GM18868 (cell line): ENCODE data around the gene ACBD6.
A peak's percentile ranks its signal among the peaks of the same experiment; 100 is the strongest.

Source experiments
- ATAC-seq: cut with Tn5 transposase; IDR thresholded peaks from one replicate; pipeline ENCODE4 v1.9.1; 2021; ENCODE audit warnings: mild to moderate bottlenecking, moderate library complexity; ENCODE audit not compliant: unreplicated experiment

Gene ACBD6

DNA sequence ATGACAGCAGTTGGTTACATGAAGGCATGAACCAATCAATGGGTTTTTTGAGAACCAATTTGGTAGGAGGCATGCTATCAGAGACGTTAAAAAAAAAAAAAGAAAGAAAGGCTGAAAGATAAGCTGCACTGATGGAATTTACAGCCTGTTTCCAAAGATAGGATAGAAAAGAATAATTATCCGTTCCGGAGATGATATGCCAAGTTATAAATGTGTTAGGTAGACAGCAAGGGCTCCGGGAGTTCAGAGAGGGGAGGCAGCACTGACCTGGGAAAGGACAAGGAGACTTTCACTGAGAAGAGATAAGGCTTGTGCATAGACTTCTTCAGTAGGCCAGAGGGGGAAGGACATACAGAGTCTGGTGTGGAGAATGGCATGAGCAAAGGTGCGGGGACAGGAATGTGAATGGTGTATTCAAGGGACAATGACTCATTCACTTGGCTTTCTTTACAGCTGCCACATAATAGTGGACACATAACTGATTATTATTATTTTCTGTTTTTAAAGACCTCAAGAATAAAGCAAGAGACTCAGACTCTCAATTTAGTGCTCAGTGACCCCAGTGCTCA lies 24.8 kb upstream of the ACBD6 start:
- no peak for ATAC-seq

DNA sequence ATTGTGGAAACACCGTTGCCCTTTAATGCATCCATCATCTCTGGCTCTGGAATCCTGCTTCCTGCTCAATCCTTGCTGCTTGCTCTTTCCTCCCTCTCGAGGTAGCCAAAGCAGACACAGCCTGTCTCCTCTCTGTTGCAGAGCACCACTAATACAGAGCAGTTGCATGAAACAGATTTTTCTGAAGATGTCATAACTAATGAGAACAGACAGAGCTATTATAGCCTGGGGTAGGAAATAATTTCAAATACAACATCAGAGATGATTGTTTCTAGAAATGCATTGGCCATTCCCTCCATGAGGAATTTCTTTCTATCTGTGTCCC lies 23.3 kb upstream of the ACBD6 start:
- no peak for ATAC-seq

DNA sequence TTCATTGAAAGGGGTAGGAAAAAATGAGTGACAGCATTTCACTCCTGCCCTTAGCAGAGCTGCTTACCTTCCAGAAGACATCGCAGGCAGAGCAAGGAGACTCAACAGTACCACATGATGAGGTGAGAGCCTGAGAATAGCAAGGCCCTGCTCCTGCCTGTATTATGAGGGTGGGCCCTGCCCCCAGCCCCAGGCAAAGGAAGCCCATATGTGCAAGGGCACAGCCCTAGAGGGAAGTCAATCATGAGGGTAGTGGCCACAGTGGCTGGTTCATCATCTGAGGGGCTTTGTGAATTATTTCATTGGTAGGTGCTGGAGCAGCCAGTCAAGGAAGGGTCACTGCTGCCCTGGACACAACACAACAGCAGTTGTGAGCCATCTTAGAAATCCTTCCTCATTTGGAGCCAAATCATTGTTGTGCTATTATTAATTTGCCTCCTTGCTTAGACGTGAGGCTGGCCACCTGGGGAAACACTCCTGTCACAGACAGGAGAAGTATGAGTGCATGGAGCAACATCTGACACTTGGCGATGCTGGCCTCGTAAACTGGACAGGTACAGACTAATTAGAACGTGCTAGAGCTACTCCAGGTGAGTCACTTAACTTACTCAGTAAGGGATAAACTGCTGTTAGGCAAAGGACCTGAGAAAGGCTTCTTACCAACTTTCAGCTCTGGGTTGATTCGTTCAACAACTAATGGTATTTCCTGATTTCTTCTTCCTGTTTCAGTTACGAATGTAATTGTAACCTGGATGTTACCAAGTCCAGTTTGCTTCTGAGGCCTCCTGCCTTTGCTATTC lies 22.7 kb upstream of the ACBD6 start:
- no peak for ATAC-seq

DNA sequence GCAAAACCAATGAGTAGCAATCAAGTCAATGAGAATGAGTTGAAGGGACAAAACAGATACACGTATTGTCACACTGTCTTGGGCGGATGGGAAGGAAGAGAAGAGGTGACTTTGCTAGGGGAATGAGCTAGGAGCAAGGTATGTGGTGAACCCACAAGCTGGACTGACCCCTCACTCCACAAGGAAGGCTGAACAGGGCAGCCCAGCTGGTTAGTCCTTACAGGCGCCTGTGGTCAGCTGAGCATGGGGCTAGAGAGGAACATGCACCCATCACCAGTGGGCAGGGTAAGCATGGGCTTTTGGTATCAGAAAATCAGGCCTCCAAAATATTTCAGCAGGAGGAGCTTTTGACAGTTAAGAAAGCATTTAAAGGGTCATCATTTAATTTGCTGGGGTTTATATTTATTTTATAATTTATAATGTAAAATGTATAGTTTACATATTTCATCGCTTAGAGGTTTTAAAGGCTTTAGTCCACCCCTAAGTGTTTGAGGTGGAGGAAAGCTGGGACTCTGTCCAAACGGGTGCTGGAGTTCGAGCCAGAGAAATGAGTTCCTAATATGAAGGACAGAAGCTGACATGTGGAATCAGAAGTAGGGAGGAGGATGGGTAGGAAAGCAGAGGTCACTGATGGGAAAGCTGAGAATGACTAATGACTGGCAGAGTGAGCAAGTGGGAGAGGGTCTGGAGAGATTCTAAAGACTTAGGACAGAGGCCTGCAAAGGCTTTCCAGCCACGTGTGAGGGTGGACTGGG lies 22.0 kb upstream of the ACBD6 start:
- no peak for ATAC-seq

DNA sequence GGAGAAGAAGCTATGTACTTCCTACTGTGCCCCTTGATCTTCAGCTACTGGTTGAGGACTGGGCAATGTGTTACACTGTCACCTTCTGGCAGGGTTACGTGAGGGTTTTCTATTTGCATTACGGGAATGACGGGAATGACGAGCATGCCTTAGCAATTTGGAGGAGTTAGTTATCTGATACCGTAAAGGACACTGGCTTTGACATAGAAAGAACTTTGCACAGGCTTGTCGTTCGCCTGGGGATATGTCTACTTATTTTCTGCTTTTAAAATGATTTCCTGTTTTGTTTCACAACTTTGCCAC lies 19.8 kb upstream of the ACBD6 start:
- no peak for ATAC-seq

DNA sequence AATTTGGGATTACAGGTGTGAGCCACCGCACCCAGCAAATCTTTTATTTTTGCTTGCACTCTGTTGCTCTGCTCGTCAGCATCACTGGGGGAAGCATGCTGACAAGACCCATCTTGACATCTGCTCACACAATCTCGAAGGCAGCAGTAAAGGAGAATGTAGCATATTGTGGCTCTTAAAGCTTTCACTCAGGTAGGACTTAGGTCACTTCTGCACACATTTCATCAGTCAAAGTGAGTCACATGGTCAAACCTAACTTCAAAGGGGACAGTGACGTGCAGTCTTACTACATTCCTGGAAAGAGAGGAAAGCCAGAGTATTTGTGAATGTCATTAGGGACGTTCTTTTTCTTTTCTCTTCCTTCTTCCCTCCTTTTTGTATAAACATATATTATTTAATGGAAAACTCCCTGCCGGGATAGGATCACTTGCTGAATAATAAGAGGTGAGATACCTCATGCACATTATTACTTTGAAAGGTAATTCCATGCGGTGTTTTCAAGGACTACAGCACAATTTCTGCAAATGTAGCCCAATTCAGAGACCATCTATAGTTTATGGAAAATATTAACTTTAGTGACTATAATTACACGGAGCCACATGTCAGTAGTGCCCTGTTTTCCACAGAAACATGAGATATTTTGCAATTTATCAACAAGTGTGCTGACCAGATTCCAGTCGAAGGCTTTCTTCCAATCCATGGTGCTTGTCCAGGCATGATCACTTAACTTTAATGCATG lies 19.3 kb upstream of the ACBD6 start:
- ATAC-seq, result no peak

DNA sequence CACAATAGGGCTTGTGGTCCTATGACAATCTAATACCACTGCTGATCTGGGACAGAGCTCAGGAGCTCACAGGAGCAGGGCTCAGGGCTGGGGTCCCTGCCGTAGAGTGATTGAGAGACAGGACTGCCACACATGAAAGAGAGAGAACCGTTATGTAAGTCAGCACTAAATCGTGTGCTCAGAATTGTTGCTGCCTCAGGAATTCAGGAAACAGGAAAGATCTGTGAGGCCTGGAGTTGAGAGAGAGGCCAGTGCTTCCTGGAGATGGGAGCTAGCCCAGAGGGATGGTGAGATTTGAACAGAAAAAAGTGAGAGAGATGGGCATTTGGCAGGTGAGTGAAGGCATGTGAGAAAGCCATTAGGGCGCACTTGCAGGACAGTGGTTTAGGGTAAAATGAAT lies 17.5 kb upstream of the ACBD6 start:
- no peak for ATAC-seq

DNA sequence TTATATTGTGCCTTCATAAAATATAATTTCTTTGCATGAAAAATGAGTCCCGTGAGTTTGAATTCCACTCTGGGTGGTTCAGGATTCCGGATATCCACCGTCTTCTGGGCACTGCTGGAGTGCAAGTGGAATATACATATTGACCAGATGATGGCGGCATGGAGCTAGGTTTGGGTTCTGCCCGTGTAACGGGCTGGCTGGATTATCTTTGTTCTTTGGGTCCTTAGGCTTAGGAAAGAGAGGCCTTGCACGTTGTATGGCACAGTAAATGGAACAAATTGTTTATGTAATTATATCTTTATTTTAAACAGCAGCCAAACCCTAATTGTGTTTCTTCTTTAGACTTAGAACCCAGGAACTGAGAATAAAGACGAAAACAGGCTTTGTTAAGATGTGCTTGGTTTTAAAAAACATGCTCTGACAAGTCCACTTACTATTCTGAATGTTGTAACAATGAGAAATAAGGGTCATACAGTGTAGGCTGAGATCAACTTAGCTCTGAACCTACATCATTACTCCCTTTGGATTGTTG lies 13.5 kb upstream of the ACBD6 start:
- peak; percentile 91 for ATAC-seq

DNA sequence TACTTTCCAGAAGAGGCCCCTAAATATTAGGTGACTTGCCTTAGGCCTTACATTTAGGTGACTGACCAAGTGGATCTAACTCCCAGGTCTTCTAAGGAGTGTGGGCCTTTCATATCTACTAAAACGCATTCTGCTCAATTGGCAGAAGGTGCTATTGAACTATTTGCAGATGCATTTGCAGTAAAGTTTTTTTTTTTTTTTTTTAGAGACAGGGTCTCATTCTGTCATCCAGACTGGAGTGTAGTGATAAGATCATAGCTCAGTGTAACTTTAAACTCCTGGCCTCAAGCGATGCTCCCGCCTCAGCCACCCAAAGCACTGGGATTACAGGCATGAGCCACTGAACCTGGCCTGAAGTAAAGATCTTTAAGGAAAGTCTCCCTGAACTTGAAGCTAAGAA lies 13.0 kb upstream of the ACBD6 start:
- ATAC-seq, result no peak

DNA sequence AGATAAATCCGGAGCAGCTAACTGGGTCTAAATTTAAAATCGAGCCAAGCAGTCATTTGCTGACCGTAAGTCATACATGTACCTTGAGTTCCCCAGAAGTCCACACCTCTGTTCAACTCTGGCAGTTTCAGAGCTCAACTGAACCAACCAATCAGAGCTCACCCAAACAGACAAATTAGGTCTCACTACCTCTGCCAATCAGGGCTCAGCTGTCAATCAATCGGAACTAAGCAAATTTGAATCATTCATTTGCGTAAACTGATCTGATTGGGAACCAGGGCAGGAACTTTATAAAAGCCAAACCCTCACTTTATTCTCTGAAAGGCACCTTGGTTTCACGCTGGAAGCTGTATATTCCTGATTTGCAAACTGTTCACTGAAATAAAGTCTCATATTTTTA lies 11.2 kb upstream of the ACBD6 start:
- no peak for ATAC-seq

DNA sequence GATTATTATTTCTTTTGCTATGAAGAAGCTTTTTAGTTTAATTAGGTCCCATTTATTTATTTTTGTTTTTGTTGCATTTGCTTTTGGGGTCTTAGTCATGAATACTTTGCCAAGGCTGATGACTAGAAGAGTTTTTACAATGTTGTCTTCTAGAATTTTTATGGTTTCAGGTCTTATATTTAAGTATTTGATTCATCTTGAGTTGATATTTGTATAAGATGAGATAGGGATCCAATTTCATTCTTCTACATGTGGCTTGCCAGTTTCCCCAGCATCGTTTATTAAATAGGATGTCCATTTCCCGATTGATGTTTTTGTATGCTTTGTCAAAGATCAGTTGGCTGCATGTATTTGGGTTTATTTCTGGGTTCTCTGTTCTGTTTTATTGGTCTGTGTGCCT lies 8.5 kb upstream of the ACBD6 start:
- ATAC-seq, result no peak

DNA sequence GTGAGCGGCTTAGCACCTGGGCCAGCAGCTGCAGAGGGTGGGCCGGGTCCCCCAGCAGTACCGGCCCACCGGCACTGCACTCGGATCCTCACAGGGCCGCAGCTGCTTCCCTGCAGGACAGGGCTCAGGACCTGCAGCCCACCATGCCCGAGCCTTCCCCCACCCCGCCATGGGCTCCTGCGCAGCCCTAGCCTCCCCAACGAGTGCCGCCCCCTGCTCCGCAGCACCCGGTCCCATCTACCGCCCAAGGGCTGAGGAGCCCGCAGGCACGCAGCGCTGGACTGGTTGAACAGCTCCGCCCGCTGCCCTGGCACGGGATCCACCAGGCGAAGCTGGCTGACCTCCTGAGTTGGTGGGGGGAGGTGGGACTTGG lies 6.3 kb upstream of the ACBD6 start:
- ATAC-seq, result no peak

DNA sequence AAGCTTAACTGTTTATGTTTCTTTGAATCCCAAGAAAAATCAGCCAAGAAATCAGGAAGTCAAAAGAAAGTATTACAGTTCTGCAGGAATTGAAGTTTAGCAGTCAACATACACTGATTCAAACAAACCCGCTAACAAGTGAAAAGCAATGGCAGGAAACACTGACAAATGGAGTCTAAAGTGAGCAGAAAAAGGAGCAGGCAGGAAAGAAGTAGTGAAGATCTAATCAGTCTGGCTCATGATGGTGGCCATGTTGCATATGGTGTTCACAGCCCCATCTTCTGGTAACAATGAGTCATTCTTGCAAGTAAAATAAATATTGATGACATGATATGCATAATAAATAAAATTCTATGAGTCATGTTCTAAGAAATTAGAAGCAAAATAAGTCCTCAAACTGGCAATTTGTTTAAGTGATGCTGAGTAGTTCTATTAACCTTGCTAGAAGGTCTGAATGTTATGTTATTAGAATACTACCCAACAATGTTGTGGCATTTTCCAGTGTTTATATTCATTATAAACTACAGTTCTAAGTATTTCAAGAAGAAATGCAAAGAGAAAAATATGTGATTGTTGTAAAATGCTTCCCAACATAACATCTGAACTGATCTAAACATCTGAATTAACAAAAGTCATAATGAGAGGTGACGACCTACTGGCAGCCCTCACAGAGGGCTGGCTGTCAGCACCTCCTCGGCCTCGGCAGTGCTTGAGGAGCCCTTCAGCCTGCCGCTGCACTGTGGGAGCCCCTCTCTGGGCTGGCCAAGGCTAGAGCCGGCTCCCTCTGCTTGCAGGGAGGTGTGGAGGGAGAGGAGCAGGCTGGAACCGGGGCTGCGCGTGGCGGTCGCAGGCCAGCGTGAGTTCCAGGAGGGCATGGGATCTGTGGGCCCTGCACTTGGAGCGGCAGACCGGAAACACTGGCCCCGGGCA lies 5.7 kb upstream of the ACBD6 start:
- no peak for ATAC-seq

DNA sequence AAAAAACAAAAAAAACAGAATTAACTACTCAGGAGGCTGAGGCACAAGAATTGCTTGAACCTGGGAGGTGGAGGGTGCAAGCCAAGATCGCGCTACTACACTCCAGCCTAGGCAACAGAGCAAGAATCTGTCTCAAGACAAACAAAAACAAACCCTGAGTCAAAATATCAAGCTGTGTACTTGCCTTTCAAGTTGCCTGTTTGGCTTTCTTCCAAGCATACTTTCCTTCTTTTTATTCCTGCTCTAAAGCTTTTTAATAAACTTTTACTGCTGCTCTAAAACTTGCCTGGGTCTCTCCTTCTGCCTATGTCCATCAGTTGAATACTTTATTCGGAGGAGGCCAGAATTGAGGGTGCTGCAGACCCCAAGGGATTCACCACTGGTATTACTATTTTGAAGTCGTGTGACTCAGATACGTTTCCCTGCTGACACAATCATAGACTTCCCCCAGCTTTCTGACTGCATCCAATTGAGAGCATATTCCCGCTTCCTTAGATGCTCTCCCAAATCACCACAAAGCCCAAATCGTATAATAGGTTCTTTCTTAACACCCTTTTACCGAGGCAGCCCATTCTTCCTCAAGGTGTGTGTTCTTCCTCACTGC lies 3.5 kb upstream of the ACBD6 start:
- no peak for ATAC-seq

DNA sequence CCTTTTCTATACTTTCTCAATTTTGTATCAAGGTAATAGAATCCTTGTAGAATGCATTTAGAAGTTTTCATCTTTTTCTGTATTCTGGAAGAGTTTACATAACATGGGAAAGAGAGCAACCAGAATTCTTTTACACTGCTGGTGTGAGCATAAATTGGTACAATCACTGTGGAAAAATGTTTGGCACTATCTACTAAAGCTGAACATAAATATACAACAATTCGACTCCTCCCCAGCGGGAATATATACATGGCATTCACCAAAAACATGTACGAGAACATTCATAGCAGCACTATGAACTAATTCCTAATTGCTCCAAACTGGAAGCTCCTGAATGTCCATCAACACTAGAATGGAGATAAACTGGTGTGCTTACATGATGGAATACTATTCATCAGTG lies 1.8 kb upstream of the ACBD6 start:
- ATAC-seq, result no peak

DNA sequence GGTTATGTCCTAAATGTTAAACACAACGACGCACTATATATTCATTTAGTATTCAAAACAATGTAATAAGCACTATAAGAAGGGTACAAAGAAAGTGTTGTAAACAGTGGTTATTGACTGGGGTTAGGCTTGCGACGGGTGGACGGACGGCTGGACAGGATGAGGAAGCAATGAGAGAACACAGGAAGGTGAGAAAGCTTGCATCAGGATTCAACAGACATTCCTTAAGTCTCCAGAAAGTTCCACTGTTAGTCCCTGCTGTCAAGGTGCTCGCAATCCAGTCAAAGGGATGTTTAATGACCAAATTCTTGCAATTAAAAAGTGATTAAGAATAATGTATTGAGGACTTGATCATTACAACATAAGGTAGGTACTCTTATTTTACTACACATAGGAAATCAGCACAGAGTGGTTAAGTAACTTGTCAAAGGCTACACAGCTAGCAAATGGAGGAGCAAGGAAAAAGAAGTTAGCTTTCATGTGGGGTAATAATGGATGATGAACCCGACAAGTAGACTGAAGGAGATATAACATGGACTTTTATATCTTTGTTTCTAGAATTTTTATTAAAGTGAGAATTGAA lies 994 bp upstream of the ACBD6 start:
- ATAC-seq, result peak; percentile 1

DNA sequence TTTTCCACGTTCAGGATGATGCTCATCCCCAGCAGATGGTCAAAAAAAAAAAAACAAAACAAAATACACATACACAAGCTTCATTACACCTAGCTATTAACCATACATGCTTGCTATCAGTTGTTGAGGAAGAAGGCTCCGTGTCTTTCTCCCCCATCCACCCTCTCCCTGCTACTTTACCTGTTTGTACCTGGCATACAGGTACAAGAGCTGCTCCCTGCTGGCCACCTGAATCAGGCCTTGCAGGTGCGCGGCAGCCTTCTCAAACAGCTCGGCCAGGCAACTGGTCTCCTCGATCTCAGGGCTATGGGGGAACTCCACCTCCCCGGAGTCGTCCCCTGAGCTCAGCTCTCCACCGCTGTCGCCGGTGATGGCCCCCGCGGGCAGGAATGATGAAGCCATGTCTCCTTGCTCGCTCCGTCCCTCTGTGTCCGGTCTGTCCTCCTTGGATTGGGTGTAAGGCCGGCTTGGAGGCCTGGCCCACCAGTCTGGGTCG lies 464 bp downstream of the ACBD6 start:
- ATAC-seq, result peak; percentile 32

DNA sequence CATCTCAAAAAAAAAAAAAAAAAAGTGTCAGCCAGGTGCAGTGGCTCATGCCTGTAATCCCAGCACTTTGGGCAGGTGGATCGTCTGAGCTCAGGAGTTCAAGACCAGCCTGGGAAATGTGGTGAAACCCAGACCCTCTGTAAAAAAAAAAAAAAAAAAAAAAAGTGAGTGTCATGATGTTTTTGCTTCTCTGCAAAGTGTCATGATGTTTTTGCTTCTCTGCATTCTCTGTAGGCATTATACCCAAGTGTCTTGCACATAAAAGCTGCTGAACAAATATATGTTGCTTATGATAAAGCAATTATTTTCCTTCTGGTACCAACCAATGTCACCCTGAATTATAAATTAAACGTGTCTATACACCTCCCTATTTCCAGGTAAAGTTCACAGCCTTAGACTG lies 1.7 kb downstream of the ACBD6 start:
- no peak for ATAC-seq

DNA sequence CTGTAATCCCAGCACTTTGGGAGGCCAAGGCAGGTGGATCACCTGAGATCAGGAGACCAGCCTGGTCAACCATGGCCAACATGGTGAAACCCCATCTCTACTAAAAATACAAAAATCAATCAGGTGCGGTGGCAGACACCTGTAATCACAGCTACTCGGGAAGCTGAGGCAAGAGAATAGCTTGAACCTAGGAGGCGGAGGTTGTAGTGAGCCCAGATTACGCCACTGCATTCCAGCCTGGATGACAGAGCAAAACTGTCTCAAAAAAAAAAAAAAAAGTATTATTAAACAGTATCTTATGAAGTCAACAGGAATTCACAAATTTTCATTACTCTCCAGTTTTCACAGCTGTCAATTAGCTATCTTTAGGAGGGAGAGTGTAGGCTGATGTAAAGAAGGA lies 3.8 kb downstream of the ACBD6 start:
- ATAC-seq, result no peak

DNA sequence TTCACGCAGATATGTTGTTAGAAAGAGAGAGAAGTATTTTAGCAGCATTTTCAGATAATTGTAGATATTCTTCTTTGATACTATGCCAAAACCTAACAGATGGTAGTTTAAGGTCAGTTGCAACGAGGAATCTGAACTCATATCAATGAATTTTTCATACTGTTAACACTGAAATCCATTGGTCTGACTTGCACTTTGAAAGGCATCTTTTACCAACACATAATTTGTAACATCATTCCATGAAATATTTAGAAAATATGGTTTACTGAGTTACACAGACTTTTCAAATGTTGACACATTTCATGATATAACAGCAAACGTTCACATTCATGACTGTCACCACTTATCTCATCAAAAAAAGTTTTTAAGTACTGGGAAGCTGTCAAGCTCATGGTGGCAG lies 4.6 kb downstream of the ACBD6 start:
- no peak for ATAC-seq
